DMS153 (cell line): Measurements from ENCODE around the gene CDKN2C.
A peak's percentile ranks its signal among the peaks of the same experiment; 100 is the strongest.
"Not testable (repeated sequence)": the region's sequence is repeated elsewhere in the genome, so short reads cannot be mapped to it uniquely, and the experiment has no call there.

ENCODE experiments used
- DNase-seq: peaks from one replicate; lab custom pipeline; 2025; lab: John Stamatoyannopoulos, UW

CDKN2C gene

GRCh38 chr1:50969611-50970508 lies at the start of gene CDKN2C:
CDKN2C (plus strand) TSS chr1:50970245; CDS start chr1:50970369, 124 bp downstream.
- peak; percentile 57 for DNase-seq

- no peak for DNase-seq
Measured at GRCh38 chr1:50920409-50920808, 49.6 kb upstream of the CDKN2C start.

GRCh38 chr1:50921029-50921428 lies 49.0 kb upstream of the CDKN2C start:
- no peak for DNase-seq

GRCh38 chr1:50923564-50923963 lies 46.5 kb upstream of the CDKN2C start:
- DNase-seq: no peak

- DNase-seq: no peak
Measured at GRCh38 chr1:50929376-50929958, 40.6 kb upstream of the CDKN2C start.

GRCh38 chr1:50930193-50930592 lies 39.9 kb upstream of the CDKN2C start:
- DNase-seq: no peak

GRCh38 chr1:50930965-50931737 lies 38.9 kb upstream of the CDKN2C start:
- no peak for DNase-seq

GRCh38 chr1:50932043-50932442 lies 38.0 kb upstream of the CDKN2C start:
- DNase-seq: not testable (repeated sequence)

GRCh38 chr1:50933770-50934169 lies 36.3 kb upstream of the CDKN2C start:
- DNase-seq: not testable (repeated sequence)

GRCh38 chr1:50934838-50935237 lies 35.2 kb upstream of the CDKN2C start:
- no peak for DNase-seq

GRCh38 chr1:50935276-50935675 lies 34.8 kb upstream of the CDKN2C start:
- DNase-seq: not testable (repeated sequence)

GRCh38 chr1:50936321-50936720 lies 33.7 kb upstream of the CDKN2C start:
- no peak for DNase-seq

GRCh38 chr1:50940291-50940690 lies 29.8 kb upstream of the CDKN2C start:
- no peak for DNase-seq

GRCh38 chr1:50942334-50942733 lies 27.7 kb upstream of the CDKN2C start:
- DNase-seq: no peak

- DNase-seq: no peak
Measured at GRCh38 chr1:50949286-50949982, 20.6 kb upstream of the CDKN2C start.

GRCh38 chr1:50950396-50950795 lies 19.6 kb upstream of the CDKN2C start:
- no peak for DNase-seq

GRCh38 chr1:50952566-50952965 lies 17.5 kb upstream of the CDKN2C start:
- DNase-seq: not testable (repeated sequence)

GRCh38 chr1:50955116-50955515 lies 14.9 kb upstream of the CDKN2C start:
- DNase-seq: no peak

GRCh38 chr1:50959303-50959912 lies 10.6 kb upstream of the CDKN2C start:
- no peak for DNase-seq

- DNase-seq: peak; percentile 99
Measured at GRCh38 chr1:50959913-50960844, 9.9 kb upstream of the CDKN2C start, which contains the start of gene FAF1. FAF1 (minus strand) TSS chr1:50960267; CDS start chr1:50959811, 456 bp downstream.
